Gastroesophageal sphincter (tissue), 3 donors: ENCODE data around the gene CAMKMT.

Source experiments
- EP300 ChIP-seq: sonication (generic); formaldehyde crosslinking; IDR thresholded peaks from one replicate; pipeline ENCODE4 v1.6.1; 2017; ENCODE audit warnings: antibody characterized with exemption, mild to moderate bottlenecking
- POLR2A ChIP-seq, 2 donors: fragments of 450-650 bp; IDR thresholded peaks; one replicate each; pipeline ENCODE4 v1.6.1; 2017; ENCODE audit warnings: antibody characterized with exemption in 2 of 2, mild to moderate bottlenecking in 2 of 2, moderate library complexity in 1 of 2
- POLR2AphosphoS5 ChIP-seq: sonication (generic); formaldehyde crosslinking; IDR thresholded peaks from one replicate; pipeline ENCODE4 v1.6.1; 2017; ENCODE audit warnings: antibody characterized with exemption
- TF ChIP-seq, protein P1 (sequence below), 4 experiments: fragments of 200-600 bp in 2 of 4; fragments of 450-650 bp in 2 of 4; sonication (generic) in 1 of 4; IDR thresholded peaks; one replicate each; pipeline ENCODE4 v1.5.1; 2017 to 2019; ENCODE audit warnings: antibody characterized with exemption in 4 of 4, mild to moderate bottlenecking in 2 of 4, moderate library complexity in 2 of 4

- no peak for TF ChIP-seq POLR2A (IDR thresholded peaks at IDR 0.05)
- no peak for TF ChIP-seq POLR2AphosphoS5
- TF ChIP-seq EP300, result no peak
- TF ChIP-seq, protein P1, sequence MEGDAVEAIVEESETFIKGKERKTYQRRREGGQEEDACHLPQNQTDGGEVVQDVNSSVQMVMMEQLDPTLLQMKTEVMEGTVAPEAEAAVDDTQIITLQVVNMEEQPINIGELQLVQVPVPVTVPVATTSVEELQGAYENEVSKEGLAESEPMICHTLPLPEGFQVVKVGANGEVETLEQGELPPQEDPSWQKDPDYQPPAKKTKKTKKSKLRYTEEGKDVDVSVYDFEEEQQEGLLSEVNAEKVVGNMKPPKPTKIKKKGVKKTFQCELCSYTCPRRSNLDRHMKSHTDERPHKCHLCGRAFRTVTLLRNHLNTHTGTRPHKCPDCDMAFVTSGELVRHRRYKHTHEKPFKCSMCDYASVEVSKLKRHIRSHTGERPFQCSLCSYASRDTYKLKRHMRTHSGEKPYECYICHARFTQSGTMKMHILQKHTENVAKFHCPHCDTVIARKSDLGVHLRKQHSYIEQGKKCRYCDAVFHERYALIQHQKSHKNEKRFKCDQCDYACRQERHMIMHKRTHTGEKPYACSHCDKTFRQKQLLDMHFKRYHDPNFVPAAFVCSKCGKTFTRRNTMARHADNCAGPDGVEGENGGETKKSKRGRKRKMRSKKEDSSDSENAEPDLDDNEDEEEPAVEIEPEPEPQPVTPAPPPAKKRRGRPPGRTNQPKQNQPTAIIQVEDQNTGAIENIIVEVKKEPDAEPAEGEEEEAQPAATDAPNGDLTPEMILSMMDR (IDR thresholded peaks at IDR 0.05), result no peak
These were observed 398.1 kb downstream of the CAMKMT start for GRCh38 chr2:44759823-44760222.
